ENCODE results near the gene MVP.

The MVP gene

GRCh38 chr16:29897333-29897732, 77.1 kb downstream of the MVP start:
- H3K4me3 Mint-ChIP-seq: no peak overlapping the region
- H3K27ac Mint-ChIP-seq: no peak overlapping the region
- H3K36me3 Mint-ChIP-seq: peaks cover 0 to 3% of the 10 kb centered on the region in 2 donors
- ATAC-seq (replicated peaks) (no peak), DNase-seq (no peak)
- peaks cover 45 to 49% of the 10 kb centered on the region in 2 donors for H3K27me3 Mint-ChIP-seq
- no peaks in the 10 kb centered on the region for H3K9me3 Mint-ChIP-seq
- H3K4me1 Mint-ChIP-seq: peaks cover 10 to 27% of the 10 kb centered on the region in 2 donors
